GM21576 (cell line): ENCODE results near the gene DXO.
"Not testable (repeated sequence)": the region's sequence is repeated elsewhere in the genome, so short reads cannot be mapped to it uniquely, and the experiment has no call there.

Experiments
- ATAC-seq: cut with Tn5 transposase; IDR thresholded peaks from one replicate; pipeline ENCODE4 v1.9.1; 2021; ENCODE audit warnings: mild to moderate bottlenecking, moderate library complexity; ENCODE audit not compliant: unreplicated experiment

DXO gene

DNA sequence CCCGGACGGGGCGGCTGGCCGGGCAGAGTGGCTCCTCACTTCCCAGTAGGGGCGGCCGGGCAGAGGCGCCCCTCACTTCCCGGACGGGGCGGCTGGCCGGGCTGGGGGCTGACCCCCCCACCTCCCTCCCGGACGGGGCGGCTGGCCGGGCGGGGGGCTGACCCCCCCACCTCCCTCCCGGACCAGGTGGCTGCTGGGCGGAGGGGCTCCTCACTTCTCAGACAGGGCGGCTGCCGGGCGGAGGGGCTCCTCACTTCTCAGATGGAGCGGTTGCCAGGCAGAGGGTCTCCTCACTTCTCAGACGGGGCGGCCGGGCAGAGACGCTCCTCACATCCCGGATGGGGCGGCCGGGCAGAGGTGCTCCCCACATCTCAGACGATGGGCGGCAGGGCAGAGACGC lies 39.8 kb downstream of the DXO start:
- not testable (repeated sequence) for ATAC-seq

DNA sequence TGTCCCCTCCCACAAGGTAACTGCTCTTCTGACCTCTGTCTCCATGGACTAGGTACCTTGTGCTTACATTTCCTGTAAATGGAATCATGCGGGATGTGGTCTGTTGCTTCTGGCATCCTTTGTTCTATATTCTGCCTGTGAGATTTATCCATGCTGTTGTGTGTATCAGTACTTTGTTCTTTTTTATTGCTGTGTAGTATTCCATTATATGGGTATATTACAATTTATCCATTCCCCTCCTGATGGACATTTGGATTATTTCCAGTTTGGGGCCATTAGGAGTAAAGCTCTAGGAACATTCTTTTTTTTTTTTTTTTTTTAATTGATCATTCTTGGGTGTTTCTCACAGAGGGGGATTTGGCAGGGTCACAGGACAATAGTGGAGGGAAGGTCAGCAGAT lies 41.0 kb downstream of the DXO start:
- ATAC-seq: no peak

DNA sequence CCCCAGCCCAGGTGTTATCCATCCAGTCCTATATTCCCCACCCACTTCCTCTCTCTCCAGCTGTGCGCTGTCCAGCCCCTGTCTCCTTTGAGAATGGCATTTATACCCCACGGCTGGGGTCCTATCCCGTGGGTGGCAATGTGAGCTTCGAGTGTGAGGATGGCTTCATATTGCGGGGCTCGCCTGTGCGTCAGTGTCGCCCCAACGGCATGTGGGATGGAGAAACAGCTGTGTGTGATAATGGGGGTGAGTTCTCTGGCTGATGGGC lies 43.3 kb downstream of the DXO start:
- no peak for ATAC-seq

DNA sequence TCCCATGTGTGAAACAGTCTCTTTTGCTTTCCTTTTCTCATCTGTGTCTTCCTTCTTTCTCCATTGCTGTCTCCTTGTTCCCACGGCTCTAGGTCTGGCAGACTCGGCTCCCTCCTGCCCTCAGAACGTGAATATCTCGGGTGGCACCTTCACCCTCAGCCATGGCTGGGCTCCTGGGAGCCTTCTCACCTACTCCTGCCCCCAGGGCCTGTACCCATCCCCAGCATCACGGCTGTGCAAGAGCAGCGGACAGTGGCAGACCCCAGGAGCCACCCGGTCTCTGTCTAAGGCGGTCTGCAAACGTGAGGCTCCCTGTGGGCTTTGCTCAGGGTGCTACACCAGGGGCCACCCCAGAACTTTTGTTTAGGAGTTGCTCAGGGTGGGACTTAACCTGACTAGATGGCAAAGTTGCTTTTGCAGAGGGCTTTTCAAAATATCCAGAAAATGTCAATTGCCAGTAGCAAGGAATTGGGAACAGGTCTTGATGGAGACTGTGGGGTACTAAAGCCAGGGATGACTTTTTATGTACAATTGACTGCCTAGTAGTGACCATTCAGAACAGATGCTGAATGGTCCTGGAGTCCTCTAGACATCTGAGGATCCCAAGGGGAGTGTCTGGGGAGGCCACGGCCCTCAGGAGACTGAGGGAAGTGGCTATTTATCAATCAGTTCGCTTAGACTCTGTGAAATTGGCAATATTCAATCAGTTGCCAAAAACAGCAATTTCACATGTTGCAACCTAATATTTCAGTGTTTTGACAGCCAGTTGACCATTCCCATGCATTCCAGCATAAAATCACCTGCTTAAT lies 43.9 kb downstream of the DXO start:
- ATAC-seq: no peak

DNA sequence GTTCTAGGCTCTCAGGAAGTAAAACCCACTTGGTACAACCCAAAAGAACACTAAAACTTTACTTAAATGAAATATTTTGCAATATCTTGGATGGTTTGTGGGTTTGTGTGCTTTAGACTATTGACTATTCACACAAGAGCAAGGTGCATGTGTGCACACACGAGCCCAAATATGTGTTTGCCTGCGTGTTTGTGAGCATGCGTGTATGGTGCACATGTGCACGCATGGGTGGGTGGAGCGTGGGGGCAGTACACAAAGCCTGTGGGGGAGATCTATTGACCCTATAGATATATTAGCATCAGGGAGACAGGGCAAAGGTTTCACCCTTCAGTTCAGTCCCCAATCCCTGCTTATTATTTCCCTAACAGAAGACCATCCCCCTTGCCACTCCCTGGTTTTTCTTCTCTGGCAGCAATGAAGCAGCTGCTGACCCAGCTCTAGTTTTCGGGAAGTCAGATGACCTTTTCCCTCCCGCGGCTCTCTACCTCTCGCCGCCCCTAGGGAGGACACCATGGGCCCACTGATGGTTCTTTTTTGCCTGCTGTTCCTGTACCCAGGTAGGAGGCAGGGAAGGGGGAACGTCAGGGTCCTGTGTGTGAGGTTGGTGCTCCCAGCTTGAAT lies 44.6 kb downstream of the DXO start, which contains the start of gene C2:
C2 (plus strand) TSS at position 476 of the 621 bp plus-strand sequence; CDS start at position 512, 36 bp downstream.
- no peak for ATAC-seq

DNA sequence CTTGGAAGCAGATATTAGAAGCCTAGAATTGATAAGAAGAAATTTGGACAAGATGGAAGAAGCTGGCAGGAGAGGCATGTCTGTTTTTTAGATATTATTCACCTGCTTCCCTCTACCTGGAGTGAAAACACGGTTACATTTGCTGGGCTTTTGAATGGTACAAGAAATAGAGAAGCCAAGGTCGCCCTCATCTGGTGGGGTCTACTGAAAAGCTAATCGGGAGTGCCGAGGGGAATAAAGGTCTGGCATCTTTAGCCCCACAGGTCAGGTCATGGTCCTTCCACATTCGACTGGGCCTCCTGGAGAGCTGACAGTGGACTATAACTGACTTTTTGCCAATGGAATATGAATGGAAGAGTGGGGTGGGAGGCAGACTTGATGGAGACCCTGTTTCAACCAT lies 49.0 kb downstream of the DXO start:
- no peak for ATAC-seq

DNA sequence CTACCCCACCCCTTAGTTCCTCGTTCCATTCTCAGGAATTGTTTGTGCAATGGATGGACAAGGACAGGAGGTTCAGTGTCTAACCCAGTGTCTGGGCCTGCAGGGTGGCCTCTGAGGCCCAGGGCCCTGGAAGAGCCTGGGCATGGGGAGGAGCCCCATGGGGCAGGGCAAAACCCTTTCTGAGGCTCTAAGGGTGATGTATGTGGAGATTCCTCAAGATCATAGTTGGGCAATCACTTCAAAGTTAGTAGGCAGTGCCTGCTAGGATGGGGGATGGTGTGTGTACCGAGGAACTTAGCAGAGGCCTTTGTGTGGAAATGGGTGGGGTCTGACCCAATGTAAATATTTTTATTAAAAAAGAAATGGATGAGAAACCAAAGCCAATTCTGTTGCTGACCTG lies 51.1 kb downstream of the DXO start:
- no peak for ATAC-seq
